HCT116 (cell line): Measurements from ENCODE around the gene PADI2. TPM values are rescaled to one million over a fixed set of nuclear protein-coding genes. Genes with fewer than 3 reads are reported as not detected.

Source experiments
- ATAC-seq: fragments of 200-7000 bp; cut with Tn5 transposase; 2 replicates; pipeline ENCODE4 v1.9.1; 2020; ENCODE audit warnings: mild to moderate bottlenecking, moderate library complexity
- BruUV-seq: library from RNA; stranded (reverse); fragments of 400-500 nt; replicated peaks from 2 replicates; lab custom pipeline; 2021; lab: Mats Ljungman, UMichigan
- CTCF ChIA-PET: fragments of 300-600 bp; sonication (Branson Sonifier 250); formaldehyde crosslinking; loops from one replicate; lab custom pipeline; 2021; ENCODE audit warnings: antibody characterized with exemption; lab: Charles Lee
- POLR2A ChIA-PET: fragments of 300-600, 350-600 bp; sonication (Branson Sonifier 250); formaldehyde crosslinking; loops from one replicate; lab custom pipeline; 2021; ENCODE audit warnings: antibody characterized with exemption; lab: Charles Lee
- RAD21 ChIA-PET, 2 experiments: fragments of 300-600 bp; sonication (Branson Sonifier 250); formaldehyde crosslinking; loops; one replicate each; lab custom pipeline; 2023; ENCODE audit warnings: low total read pairs in 2 of 2; ENCODE audit not compliant: uncharacterized antibody in 2 of 2, unreplicated experiment in 2 of 2, low non-redundant PET in 1 of 2; lab: Charles Lee
- DNase-seq: peaks from one replicate; pipeline ENCODE4 v3.0.0-alpha.2; 2010; ENCODE audit warnings: low read depth, low spot score
- H2AFZ ChIP-seq: fragments of 200-600 bp; shearing (Covaris generic), sonication (generic); 2 replicates; pipeline ENCODE4 v1.6.1; 2017; ENCODE audit warnings: low read depth, mixed run types, mixed read lengths, antibody characterized with exemption, low read length; ENCODE audit not compliant: poor library complexity, severe bottlenecking
- H3K27ac ChIP-seq: 2 replicates; pipeline ENCODE4 v1.5.1; 2012; ENCODE audit warnings: low read depth, low read length
- H3K27me3 ChIP-seq: fragments of 200-600 bp; sonication (generic); 2 replicates; pipeline ENCODE4 v1.6.1; 2016; ENCODE audit warnings: mixed run types, low read length, mixed read lengths; ENCODE audit not compliant: insufficient read depth
- H3K36me3 ChIP-seq, 2 experiments: fragments of 200-500 bp in 1 of 2; fragments of 200-600 bp in 1 of 2; sonication (Bioruptor generic) in 1 of 2; sonication (generic) in 1 of 2; 2 replicates each; pipeline versions ENCODE4 v1.5.1 to v1.6.1; 2014 to 2016; ENCODE audit warnings: low read length in 2 of 2, inconsistent platforms in 1 of 2, mixed read lengths in 1 of 2, mixed run types in 1 of 2; ENCODE audit not compliant: insufficient read depth in 2 of 2, control insufficient read depth in 1 of 2
- H3K4me1 ChIP-seq, 2 experiments: fragments of 200-600 bp in 1 of 2; sonication (generic) in 1 of 2; 2 replicates each; pipeline versions ENCODE4 v1.5.1 to v1.6.1; 2012 to 2017; ENCODE audit warnings: low read length in 2 of 2, inconsistent platforms in 1 of 2, mild to moderate bottlenecking in 1 of 2, mixed read lengths in 1 of 2, mixed run types in 1 of 2, moderate library complexity in 1 of 2; ENCODE audit not compliant: insufficient read depth in 2 of 2, control insufficient read depth in 1 of 2
- H3K4me2 ChIP-seq: fragments of 200-600 bp; sonication (generic); 2 replicates; pipeline ENCODE4 v1.6.1; 2017; ENCODE audit warnings: mixed run types, low read length, mixed read lengths
- H3K4me3 ChIP-seq, 2 experiments: fragments of 200-600 bp in 1 of 2; sonication (generic) in 1 of 2; replicated peaks in 1 of 2; 2 replicates each; pipeline ENCODE4 v1.5.1; 2011 to 2016; ENCODE audit warnings: low read length in 2 of 2, control low read depth in 1 of 2, low read depth in 1 of 2, mild to moderate bottlenecking in 1 of 2, mixed read lengths in 1 of 2, mixed run types in 1 of 2
- H3K79me2 ChIP-seq: fragments of 200-600 bp; sonication (generic); 2 replicates; pipeline ENCODE4 v1.6.1; 2017; ENCODE audit warnings: mild to moderate bottlenecking, mixed run types, low read length, moderate library complexity, mixed read lengths; ENCODE audit not compliant: insufficient read depth
- H3K9ac ChIP-seq: fragments of 200-600 bp; sonication (generic); 2 replicates; pipeline ENCODE4 v1.6.1; 2016; ENCODE audit warnings: low read length, mixed read lengths
- H3K9me2 ChIP-seq: fragments of 200-600 bp; sonication (generic), shearing (Covaris generic); 2 replicates; pipeline ENCODE4 v1.6.1; 2017; ENCODE audit warnings: mixed run types, mild to moderate bottlenecking, moderate library complexity; ENCODE audit not compliant: insufficient read depth
- H3K9me3 ChIP-seq, 2 experiments: fragments of 200-500 bp in 1 of 2; fragments of 200-600 bp in 1 of 2; sonication (Bioruptor generic) in 1 of 2; sonication (generic) in 1 of 2; 2 replicates each; pipeline ENCODE4 v1.6.1; 2014 to 2017; ENCODE audit warnings: low read length in 2 of 2, mixed read lengths in 2 of 2, inconsistent platforms in 1 of 2, low read depth in 1 of 2, mild to moderate bottlenecking in 1 of 2, mixed run types in 1 of 2, moderate library complexity in 1 of 2; ENCODE audit not compliant: control insufficient read depth in 1 of 2, insufficient read depth in 1 of 2
- H4K20me1 ChIP-seq: fragments of 200-600 bp; sonication (generic), shearing (Covaris generic); 2 replicates; pipeline ENCODE4 v1.6.1; 2017; ENCODE audit warnings: mixed run types, mild to moderate bottlenecking, moderate library complexity; ENCODE audit not compliant: insufficient read depth
- FOSL1 ChIP-seq: IDR thresholded peaks from 2 replicates; pipeline ENCODE4 v1.6.1; 2012; ENCODE audit warnings: low read depth
- POLR2AphosphoS5 ChIP-seq: IDR thresholded peaks from 2 replicates; pipeline ENCODE4 v1.6.1; 2011; ENCODE audit warnings: mild to moderate bottlenecking, low read depth, low read length, moderate library complexity
- RAD21 ChIP-seq: IDR thresholded peaks from 2 replicates; pipeline ENCODE4 v1.6.1; 2012; ENCODE audit warnings: low read depth, mild to moderate bottlenecking
- TCF7L2 ChIP-seq: IDR thresholded peaks from 2 replicates; pipeline ENCODE4 v1.7.0; 2011; ENCODE audit warnings: borderline replicate concordance, inconsistent platforms; ENCODE audit not compliant: insufficient read depth, insufficient read length; ENCODE audit errors: extremely low read depth
- ZFX ChIP-seq: fragments of 450-650 bp; IDR thresholded peaks from 2 replicates; pipeline ENCODE4 v1.6.1; 2017
- ZNF274 ChIP-seq: fragments of 200-500 bp; sonication (Bioruptor generic); IDR thresholded peaks from 2 replicates; pipeline ENCODE4 v1.6.1; 2014; ENCODE audit warnings: mild to moderate bottlenecking, low read depth, low read length, inconsistent platforms
- intact Hi-C: fragments of 100-400 bp; cut with micrococcal nuclease; formaldehyde crosslinking; loops from 2 replicates; pipeline ENCODE4 v1.10.0; 2022
- total RNA-seq: library from RNA; stranded (reverse); gene quantifications from one replicate; pipeline ENCODE4 v1.2.1, GENCODE V29; 2021; ENCODE audit not compliant: unreplicated experiment
- TF ChIP-seq, protein P1 (sequence below): IDR thresholded peaks from 2 replicates; pipeline ENCODE4 v1.6.1; 2012
- TF ChIP-seq, protein P2 (sequence below): IDR thresholded peaks from 2 replicates; pipeline ENCODE4 v1.6.1; 2012; ENCODE audit warnings: low read depth
- TF ChIP-seq, protein P3 (sequence below): IDR thresholded peaks from 2 replicates; pipeline ENCODE4 v1.6.1; 2012

The PADI2 gene
- total RNA-seq, 1 experiment from 2014 or later = 2.7 TPM

DNA sequence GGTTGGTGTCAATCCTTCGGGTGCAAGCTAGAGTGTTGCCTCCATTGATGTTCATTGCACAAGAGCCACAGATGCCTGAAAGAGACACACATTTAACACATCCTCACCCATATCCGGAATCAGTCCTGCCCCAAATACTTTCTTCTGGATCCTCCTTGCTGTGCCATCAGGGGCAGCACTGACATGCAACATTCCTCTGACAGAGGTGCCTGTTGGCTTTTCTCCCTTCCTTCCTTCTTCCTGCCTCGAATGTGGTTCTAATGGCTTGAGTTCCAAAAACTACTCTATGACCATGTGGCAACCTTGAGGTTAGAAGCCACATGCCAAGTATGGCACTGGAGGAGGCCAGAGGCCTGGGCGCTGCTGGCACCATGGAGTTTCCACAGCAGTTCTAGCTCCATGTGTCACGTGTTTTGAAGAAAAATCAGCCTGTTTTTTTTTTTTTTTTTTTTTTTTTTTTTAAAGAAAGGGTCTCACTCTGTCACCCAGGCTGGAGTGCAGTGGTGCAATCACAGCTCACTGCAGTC is 90.5 kb downstream of the PADI2 start:
- Histone ChIP-seq H3K36me3 (peaks cover 28 to 44% of the 10 kb centered on the region in 2 experiments), H3K27me3 (no peaks in the 10 kb centered on the region), H3K27ac (no peak overlapping the region), H3K9me2 (no peaks in the 10 kb centered on the region), H4K20me1 (no peaks in the 10 kb centered on the region; the same call in 1 of the 2 replicates), H3K4me3 (no peak overlapping the region), H3K79me2 (peaks cover 14% of the 10 kb centered on the region; the same call in 1 of the 2 replicates), H3K4me1 (no peaks in the 10 kb centered on the region), H3K9me3 (no peaks in the 10 kb centered on the region), H3K9ac (no peak overlapping the region), H2AFZ (no peak overlapping the region), H3K4me2 (no peak overlapping the region)
- ChIA-PET CTCF (no interaction called here), POLR2A (no interaction called here), RAD21 (no interaction called here)
- intact Hi-C loops = no loop called here
- BruUV-seq = no TSS peak
- TF ChIP-seq ZNF274 = no peak
- no peak for TF ChIP-seq POLR2AphosphoS5
- TF ChIP-seq RAD21 = no peak
- TF ChIP-seq, protein P1, sequence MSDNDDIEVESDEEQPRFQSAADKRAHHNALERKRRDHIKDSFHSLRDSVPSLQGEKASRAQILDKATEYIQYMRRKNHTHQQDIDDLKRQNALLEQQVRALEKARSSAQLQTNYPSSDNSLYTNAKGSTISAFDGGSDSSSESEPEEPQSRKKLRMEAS = no peak
- TF ChIP-seq FOSL1 = no peak
- no peak for TF ChIP-seq TCF7L2
- TF ChIP-seq ZFX = no peak
- TF ChIP-seq, protein P2, sequence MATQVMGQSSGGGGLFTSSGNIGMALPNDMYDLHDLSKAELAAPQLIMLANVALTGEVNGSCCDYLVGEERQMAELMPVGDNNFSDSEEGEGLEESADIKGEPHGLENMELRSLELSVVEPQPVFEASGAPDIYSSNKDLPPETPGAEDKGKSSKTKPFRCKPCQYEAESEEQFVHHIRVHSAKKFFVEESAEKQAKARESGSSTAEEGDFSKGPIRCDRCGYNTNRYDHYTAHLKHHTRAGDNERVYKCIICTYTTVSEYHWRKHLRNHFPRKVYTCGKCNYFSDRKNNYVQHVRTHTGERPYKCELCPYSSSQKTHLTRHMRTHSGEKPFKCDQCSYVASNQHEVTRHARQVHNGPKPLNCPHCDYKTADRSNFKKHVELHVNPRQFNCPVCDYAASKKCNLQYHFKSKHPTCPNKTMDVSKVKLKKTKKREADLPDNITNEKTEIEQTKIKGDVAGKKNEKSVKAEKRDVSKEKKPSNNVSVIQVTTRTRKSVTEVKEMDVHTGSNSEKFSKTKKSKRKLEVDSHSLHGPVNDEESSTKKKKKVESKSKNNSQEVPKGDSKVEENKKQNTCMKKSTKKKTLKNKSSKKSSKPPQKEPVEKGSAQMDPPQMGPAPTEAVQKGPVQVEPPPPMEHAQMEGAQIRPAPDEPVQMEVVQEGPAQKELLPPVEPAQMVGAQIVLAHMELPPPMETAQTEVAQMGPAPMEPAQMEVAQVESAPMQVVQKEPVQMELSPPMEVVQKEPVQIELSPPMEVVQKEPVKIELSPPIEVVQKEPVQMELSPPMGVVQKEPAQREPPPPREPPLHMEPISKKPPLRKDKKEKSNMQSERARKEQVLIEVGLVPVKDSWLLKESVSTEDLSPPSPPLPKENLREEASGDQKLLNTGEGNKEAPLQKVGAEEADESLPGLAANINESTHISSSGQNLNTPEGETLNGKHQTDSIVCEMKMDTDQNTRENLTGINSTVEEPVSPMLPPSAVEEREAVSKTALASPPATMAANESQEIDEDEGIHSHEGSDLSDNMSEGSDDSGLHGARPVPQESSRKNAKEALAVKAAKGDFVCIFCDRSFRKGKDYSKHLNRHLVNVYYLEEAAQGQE = no peak
- TF ChIP-seq, protein P3, sequence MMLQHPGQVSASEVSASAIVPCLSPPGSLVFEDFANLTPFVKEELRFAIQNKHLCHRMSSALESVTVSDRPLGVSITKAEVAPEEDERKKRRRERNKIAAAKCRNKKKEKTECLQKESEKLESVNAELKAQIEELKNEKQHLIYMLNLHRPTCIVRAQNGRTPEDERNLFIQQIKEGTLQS = no peak
- DNase-seq = no peak
- no peak for ATAC-seq
